Endothelial cell of umbilical vein (primary cell): ENCODE results near the gene PRXL2C. TPM values are rescaled to one million over a fixed set of nuclear protein-coding genes. Genes with fewer than 3 reads are reported as not detected.

ENCODE experiments used
- BruUV-seq: library from RNA; stranded (reverse); fragments of 400-500 nt; replicated peaks from 2 replicates; lab custom pipeline; 2021; lab: Mats Ljungman, UMichigan
- CTCF ChIA-PET: fragments of 300-600, 350-600 bp; sonication (Branson Sonifier 250); formaldehyde crosslinking; loops from one replicate; lab custom pipeline; 2021; ENCODE audit warnings: antibody characterized with exemption, inconsistent platforms; lab: Charles Lee
- POLR2A ChIA-PET: fragments of 300-600, 350-600 bp; sonication (Branson Sonifier 250); formaldehyde crosslinking; loops from one replicate; lab custom pipeline; 2021; ENCODE audit warnings: antibody characterized with exemption, inconsistent platforms; lab: Charles Lee
- DNase-seq: peaks from one replicate; pipeline ENCODE4 v3.0.0-alpha.2; 2011; ENCODE audit warnings: low read depth, low spot score
- FAIRE-seq: peaks from 2 replicates; lab custom pipeline; 2011; peaks lifted over from hg19 to GRCh38; lab: Jason Lieb, UNC
- H2AFZ ChIP-seq: 2 replicates; pipeline ENCODE4 v1.6.0; 2012; ENCODE audit warnings: low read depth, low read length, control low read depth, inconsistent platforms
- H3K27ac ChIP-seq: 2 replicates; pipeline ENCODE4 v1.5.1; 2011; ENCODE audit warnings: low read depth, mild to moderate bottlenecking, control low read depth, low read length, moderate library complexity; ENCODE audit not compliant: insufficient read depth
- H3K27me3 ChIP-seq, 2 experiments: 2 replicates each; pipeline versions ENCODE4 v1.6.0 to v1.6.1; 2011; ENCODE audit warnings: low read length in 2 of 2, mixed read lengths in 1 of 2; ENCODE audit not compliant: control insufficient read depth in 2 of 2, insufficient read depth in 2 of 2
- H3K36me3 ChIP-seq, 2 experiments: 2 replicates in 1 of 2; 3 replicates in 1 of 2; pipeline ENCODE4 v1.5.1; 2011; ENCODE audit warnings: low read length in 2 of 2, mild to moderate bottlenecking in 1 of 2, moderate library complexity in 1 of 2; ENCODE audit not compliant: control insufficient read depth in 2 of 2, insufficient read depth in 2 of 2; ENCODE audit errors: extremely low read depth in 1 of 2
- H3K4me1 ChIP-seq: 3 replicates; pipeline ENCODE4 v1.5.1; 2011; ENCODE audit warnings: mild to moderate bottlenecking, low read length; ENCODE audit not compliant: control insufficient read depth, insufficient read depth; ENCODE audit errors: extremely low read depth
- H3K4me2 ChIP-seq: 2 replicates; pipeline ENCODE4 v1.6.1; 2011; ENCODE audit warnings: low read length, control low read depth, mixed read lengths; ENCODE audit not compliant: insufficient read depth
- H3K4me3 ChIP-seq, 3 experiments: fragments of 200-600 bp in 1 of 3; sonication (generic), shearing (Covaris generic) in 1 of 3; replicated peaks in 1 of 3; 2 replicates each; pipeline ENCODE4 v1.5.1; 2011 to 2016; ENCODE audit warnings: control low read depth in 3 of 3, low read length in 3 of 3, mild to moderate bottlenecking in 2 of 3, inconsistent platforms in 1 of 3, low read depth in 1 of 3, moderate library complexity in 1 of 3; ENCODE audit not compliant: insufficient read depth in 1 of 3
- H3K79me2 ChIP-seq: 2 replicates; pipeline ENCODE4 v1.6.0; 2012; ENCODE audit warnings: low read length, inconsistent platforms; ENCODE audit not compliant: control insufficient read depth, insufficient read depth
- H3K9ac ChIP-seq: replicated peaks from 2 replicates; pipeline ENCODE3; 2011; ENCODE audit warnings: low read length, control low read depth; ENCODE audit not compliant: insufficient read depth; ENCODE audit errors: extremely low read depth
- H3K9me1 ChIP-seq: replicated peaks from 3 replicates; pipeline ENCODE4 v1.6.0; 2011; ENCODE audit warnings: mild to moderate bottlenecking, low read length; ENCODE audit not compliant: control insufficient read depth, insufficient read depth; ENCODE audit errors: extremely low read depth
- H3K9me3 ChIP-seq: replicated peaks from 2 replicates; pipeline ENCODE4 v1.5.1; 2012; ENCODE audit warnings: low read length, inconsistent platforms; ENCODE audit not compliant: control insufficient read depth, insufficient read depth
- H4K20me1 ChIP-seq: replicated peaks from 2 replicates; pipeline ENCODE3; 2011; ENCODE audit warnings: mild to moderate bottlenecking, low read length; ENCODE audit not compliant: control insufficient read depth, insufficient read depth; ENCODE audit errors: extremely low read depth
- EZH2 ChIP-seq: IDR thresholded peaks from 2 replicates; pipeline ENCODE4 v1.6.1; 2012; ENCODE audit warnings: borderline replicate concordance, low read depth, mild to moderate bottlenecking, moderate library complexity, low read length, inconsistent platforms; ENCODE audit not compliant: severe bottlenecking
- dilution Hi-C: fragments of 300-500 bp; cut with MboI; formaldehyde crosslinking; loops from one replicate; pipeline ENCODE4 v1.15.0; 2019; ENCODE audit warnings: low sequenced_read_pairs; ENCODE audit not compliant: extremely low pct_ligation_motif_present
- intact Hi-C: fragments of 100-400 bp; cut with micrococcal nuclease; formaldehyde crosslinking; loops from one replicate; pipeline ENCODE4 v1.10.0; 2022
- polyA plus RNA-seq, 4 experiments: library from polyadenylated mRNA; depleted of rRNA in 3 of 4; stranded (reverse) in 3 of 4; unstranded in 1 of 4; fragments of >200 nt; gene quantifications; 2 replicates each; pipeline versions ENCODE4 v1.2.1 to v1.2.3, GENCODE V29; 2011 to 2012; ENCODE audit warnings: missing spikeins in 1 of 4
- total RNA-seq: library from RNA; stranded (reverse); gene quantifications from 2 replicates; pipeline ENCODE4 v1.2.3, GENCODE V29; 2021
- TF ChIP-seq, protein P1 (sequence below), 2 donors: IDR thresholded peaks; 1 replicate in 1 of 2; 2 replicates in 1 of 2; pipeline ENCODE4 v1.5.1; 2011; ENCODE audit warnings: low read length in 2 of 2, mild to moderate bottlenecking in 2 of 2, moderate library complexity in 2 of 2, control low read depth in 1 of 2, inconsistent platforms in 1 of 2, low read depth in 1 of 2; ENCODE audit not compliant: insufficient read depth in 1 of 2; ENCODE audit errors: extremely low read depth in 1 of 2

The PRXL2C gene
- total and polyA plus RNA-seq, 2 donors (not counting 3 experiments of a cell fraction or from before 2014, with no cell fraction given): 5.4 to 14.7 TPM

DNA sequence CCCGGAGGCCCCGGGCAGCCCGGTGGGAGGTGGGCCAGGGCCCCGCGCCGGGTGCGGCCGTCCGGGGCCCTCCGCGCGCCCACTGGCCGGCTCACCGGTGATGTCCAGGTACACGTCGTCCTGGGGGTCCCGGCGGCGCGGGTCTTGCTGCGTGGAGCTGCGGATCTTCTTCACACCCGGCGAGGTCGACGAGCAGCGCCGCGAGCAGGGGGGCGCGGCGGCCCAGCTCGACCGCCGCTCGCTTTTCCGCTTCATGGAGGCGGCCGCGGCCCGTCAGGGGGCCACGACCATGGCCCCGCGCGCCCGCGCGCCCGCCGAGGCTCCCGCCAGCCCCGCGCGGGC is 36.0 kb downstream of the PRXL2C start:
- intact Hi-C loops: loop anchor here (1.0 kb wide), 1 partner anchor 36 kb away; the partner anchor contains the start of gene PRXL2C

More for the DNA sequence above, 36.0 kb downstream of the PRXL2C start:
- H3K79me2 ChIP-seq: no peaks in the 10 kb centered on the region
- H3K9me3 ChIP-seq: no peaks in the 10 kb centered on the region
- no peak overlapping the region for H3K27ac ChIP-seq
- DNase-seq: no peak
- TF ChIP-seq EZH2: peak; percentile 9
- TF ChIP-seq, protein P1, sequence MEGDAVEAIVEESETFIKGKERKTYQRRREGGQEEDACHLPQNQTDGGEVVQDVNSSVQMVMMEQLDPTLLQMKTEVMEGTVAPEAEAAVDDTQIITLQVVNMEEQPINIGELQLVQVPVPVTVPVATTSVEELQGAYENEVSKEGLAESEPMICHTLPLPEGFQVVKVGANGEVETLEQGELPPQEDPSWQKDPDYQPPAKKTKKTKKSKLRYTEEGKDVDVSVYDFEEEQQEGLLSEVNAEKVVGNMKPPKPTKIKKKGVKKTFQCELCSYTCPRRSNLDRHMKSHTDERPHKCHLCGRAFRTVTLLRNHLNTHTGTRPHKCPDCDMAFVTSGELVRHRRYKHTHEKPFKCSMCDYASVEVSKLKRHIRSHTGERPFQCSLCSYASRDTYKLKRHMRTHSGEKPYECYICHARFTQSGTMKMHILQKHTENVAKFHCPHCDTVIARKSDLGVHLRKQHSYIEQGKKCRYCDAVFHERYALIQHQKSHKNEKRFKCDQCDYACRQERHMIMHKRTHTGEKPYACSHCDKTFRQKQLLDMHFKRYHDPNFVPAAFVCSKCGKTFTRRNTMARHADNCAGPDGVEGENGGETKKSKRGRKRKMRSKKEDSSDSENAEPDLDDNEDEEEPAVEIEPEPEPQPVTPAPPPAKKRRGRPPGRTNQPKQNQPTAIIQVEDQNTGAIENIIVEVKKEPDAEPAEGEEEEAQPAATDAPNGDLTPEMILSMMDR (IDR thresholded peaks at IDR 0.05; ENCODE audit: extremely low read depth in 1 of 2, insufficient read depth in 1 of 2, low read depth in 1 of 2, low read length in 2 of 2): no peak
- peak overlapping the region in 2 of 3 experiments; percentile 41 to 49 for H3K4me3 ChIP-seq
- H3K9me1 ChIP-seq: no peaks in the 10 kb centered on the region
- peaks cover 4 to 12% of the 10 kb centered on the region in 2 experiments for H3K27me3 ChIP-seq
- dilution Hi-C loops: no loop called here
- H3K4me1 ChIP-seq: peaks cover 4% of the 10 kb centered on the region
- no peak for FAIRE-seq
- ChIA-PET CTCF (interaction anchor here (1.2 to 1.3 kb wide), 3 partner anchors 12 to 291 kb away, joined by 3 to 7 read pairs (median 5); no protein-coding TSS in a partner anchor), POLR2A (no interaction called here)
- peak overlapping the region; percentile 61 for H3K4me2 ChIP-seq
- no peaks in the 10 kb centered on the region for H3K36me3 ChIP-seq
- H3K9ac ChIP-seq: no peak overlapping the region
- no TSS peak for BruUV-seq
- no peaks in the 10 kb centered on the region for H4K20me1 ChIP-seq
- H2AFZ ChIP-seq: peak overlapping the region; percentile 69
